Activated CD4-positive, alpha-beta memory T cell treated with anti-CD3 and anti-CD28 coated beads, Interleukin-2, amount 10 ng/mL, durations not matched to agents 7 days and 5 days (primary cell): ENCODE data around the gene HIVEP3. TPM values are rescaled to one million over a fixed set of nuclear protein-coding genes. Genes with fewer than 3 reads are reported as not detected.

Source experiments
- CTCF ChIA-PET: fragments of 350-600 bp; sonication (Branson Sonifier 250); formaldehyde crosslinking; loops from one replicate; lab custom pipeline; 2021; ENCODE audit warnings: antibody characterized with exemption, inconsistent platforms; lab: Charles Lee
- POLR2A ChIA-PET: fragments of 350-600 bp; sonication (Branson Sonifier 250); formaldehyde crosslinking; loops from one replicate; lab custom pipeline; 2021; ENCODE audit warnings: antibody characterized with exemption; lab: Charles Lee
- DNase-seq: peaks from one replicate; pipeline ENCODE4 v3.0.0-alpha.2; 2020
- H3K27ac Mint-ChIP-seq: one replicate; pipeline ENCODE4 v1.8.0; 2021; ENCODE audit warnings: mild to moderate bottlenecking, mixed read lengths
- H3K27me3 Mint-ChIP-seq: one replicate; pipeline ENCODE4 v1.8.0; 2021; ENCODE audit warnings: mixed read lengths
- H3K36me3 Mint-ChIP-seq: one replicate; pipeline ENCODE4 v1.8.0; 2021; ENCODE audit warnings: low read depth, mixed read lengths
- H3K4me1 Mint-ChIP-seq: one replicate; pipeline ENCODE4 v1.8.0; 2021; ENCODE audit warnings: mixed read lengths
- H3K4me3 Mint-ChIP-seq: one replicate; pipeline ENCODE4 v1.8.0; 2021; ENCODE audit warnings: mild to moderate bottlenecking, mixed read lengths
- H3K9me3 Mint-ChIP-seq: one replicate; pipeline ENCODE4 v1.8.0; 2021; ENCODE audit warnings: mixed read lengths
- total RNA-seq, 2 experiments: library from RNA; stranded (reverse); gene quantifications; one replicate each; pipeline ENCODE4 v1.2.3, GENCODE V29; 2021

Gene HIVEP3
- total RNA-seq, 2 experiments from 2014 or later: 27.8 to 28.8 TPM

DNA sequence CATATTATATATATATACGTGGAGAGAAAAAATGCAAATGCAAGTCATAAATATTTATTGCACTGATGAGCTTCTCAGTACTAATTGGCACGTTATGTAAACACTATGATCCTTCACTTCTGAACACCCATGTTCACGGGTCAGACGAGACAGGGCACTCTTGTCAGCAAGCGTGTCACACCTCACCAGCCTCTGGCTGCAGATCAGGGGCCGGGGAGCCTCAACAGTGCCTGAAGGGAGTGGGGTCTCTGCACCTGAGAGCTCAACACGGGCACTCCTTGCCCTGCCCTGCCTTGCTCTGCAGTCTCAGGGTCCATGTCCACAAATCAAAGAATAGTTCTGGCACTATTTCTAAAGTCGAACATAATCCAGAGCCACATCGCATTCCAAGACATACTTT is 409 bp upstream of the HIVEP3 start:
- Mint-ChIP-seq H3K4me1 (peaks cover 64% of the 10 kb centered on the region), H3K4me3 (peak overlapping the region; percentile 93), H3K27ac (peak overlapping the region; percentile 93), H3K36me3 (peaks cover 2% of the 10 kb centered on the region), H3K27me3 (no peaks in the 10 kb centered on the region), H3K9me3 (peaks cover 2% of the 10 kb centered on the region)
- no peak for DNase-seq
- ChIA-PET POLR2A (interaction anchor here (0.7 to 9.7 kb wide), 14 partner anchors 8 to 346 kb away, joined by 3 to 231 read pairs (median 8); no protein-coding TSS in a partner anchor), CTCF (interaction anchor here (1.4 to 6.0 kb wide), 7 partner anchors 20 to 345 kb away, joined by 4 to 72 read pairs (median 7); no protein-coding TSS in a partner anchor)

DNA sequence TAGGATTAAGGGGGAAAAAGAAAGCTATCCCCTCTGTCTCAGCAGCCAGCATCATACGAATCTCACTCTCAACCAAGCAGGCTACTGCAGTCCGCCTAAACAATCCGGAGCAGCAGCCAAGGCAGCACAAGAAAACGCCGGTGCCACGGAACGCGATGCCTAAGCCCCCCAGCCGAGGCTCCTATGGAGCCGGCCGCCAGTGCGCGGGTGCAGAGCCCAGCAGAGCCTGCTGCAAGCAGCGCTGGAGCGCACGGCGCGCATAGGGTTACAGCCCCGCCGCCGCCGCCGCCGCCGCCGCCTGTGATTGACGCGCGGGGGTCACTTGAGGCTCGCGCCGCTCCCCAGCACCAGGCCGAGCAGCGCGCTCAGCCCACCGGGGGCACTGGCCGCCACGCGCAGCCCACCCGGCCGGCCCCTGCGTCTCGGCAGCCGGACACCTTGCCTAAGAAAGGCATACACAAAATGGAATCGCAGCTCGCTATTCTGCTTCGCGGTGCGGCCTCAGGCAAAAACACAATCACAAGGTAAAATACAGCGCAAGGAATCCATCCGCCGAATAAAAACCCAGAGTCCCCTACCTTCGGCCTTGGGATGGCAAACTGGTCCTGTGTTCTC is 780 bp downstream of the HIVEP3 start:
- peak; percentile 54 for DNase-seq
- Mint-ChIP-seq H3K4me3 (peak overlapping the region; percentile 93), H3K27me3 (no peaks in the 10 kb centered on the region), H3K36me3 (peaks cover 8% of the 10 kb centered on the region), H3K9me3 (no peaks in the 10 kb centered on the region), H3K27ac (peak overlapping the region; percentile 93), H3K4me1 (peaks cover 76% of the 10 kb centered on the region)
- POLR2A ChIA-PET: interaction anchor here (0.6 to 9.7 kb wide), 8 partner anchors 9 to 255 kb away, joined by 3 to 231 read pairs (median 22); no protein-coding TSS in a partner anchor
- CTCF ChIA-PET: interaction anchor here (3.9 to 6.0 kb wide), 2 partner anchors 18 to 26 kb away, joined by 15 to 72 read pairs; no protein-coding TSS in a partner anchor

DNA sequence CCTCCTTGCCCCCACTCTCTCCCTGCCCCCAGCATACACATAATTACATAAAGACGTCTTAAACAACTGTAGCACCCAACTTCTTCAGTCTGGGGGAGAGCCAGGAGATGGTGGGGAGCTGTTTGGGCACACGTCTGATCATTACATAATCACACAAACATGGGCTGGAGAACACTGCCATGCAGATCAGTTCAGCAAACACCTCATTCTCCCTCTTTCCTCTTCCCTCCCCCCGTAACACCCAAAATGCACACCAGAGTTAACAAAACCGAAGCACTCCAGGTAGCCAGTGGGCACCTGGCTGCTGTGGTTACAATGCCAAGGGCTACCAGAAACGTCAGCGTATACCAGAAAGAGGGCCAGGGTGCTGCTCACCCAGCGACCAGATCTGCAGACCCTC is 1.6 kb downstream of the HIVEP3 start:
- H3K9me3 Mint-ChIP-seq: no peaks in the 10 kb centered on the region
- H3K27me3 Mint-ChIP-seq: no peaks in the 10 kb centered on the region
- H3K27ac Mint-ChIP-seq: peak overlapping the region; percentile 91
- H3K4me1 Mint-ChIP-seq: peaks cover 84% of the 10 kb centered on the region
- ChIA-PET POLR2A (interaction anchor here (0.6 to 9.7 kb wide), 7 partner anchors 10 to 254 kb away, joined by 3 to 231 read pairs (median 25); no protein-coding TSS in a partner anchor), CTCF (interaction anchor here (3.9 to 6.0 kb wide), 2 partner anchors 18 to 25 kb away, joined by 15 to 72 read pairs; no protein-coding TSS in a partner anchor)
- peak overlapping the region; percentile 93 for H3K4me3 Mint-ChIP-seq
- DNase-seq: no peak
- H3K36me3 Mint-ChIP-seq: peaks cover 15% of the 10 kb centered on the region

DNA sequence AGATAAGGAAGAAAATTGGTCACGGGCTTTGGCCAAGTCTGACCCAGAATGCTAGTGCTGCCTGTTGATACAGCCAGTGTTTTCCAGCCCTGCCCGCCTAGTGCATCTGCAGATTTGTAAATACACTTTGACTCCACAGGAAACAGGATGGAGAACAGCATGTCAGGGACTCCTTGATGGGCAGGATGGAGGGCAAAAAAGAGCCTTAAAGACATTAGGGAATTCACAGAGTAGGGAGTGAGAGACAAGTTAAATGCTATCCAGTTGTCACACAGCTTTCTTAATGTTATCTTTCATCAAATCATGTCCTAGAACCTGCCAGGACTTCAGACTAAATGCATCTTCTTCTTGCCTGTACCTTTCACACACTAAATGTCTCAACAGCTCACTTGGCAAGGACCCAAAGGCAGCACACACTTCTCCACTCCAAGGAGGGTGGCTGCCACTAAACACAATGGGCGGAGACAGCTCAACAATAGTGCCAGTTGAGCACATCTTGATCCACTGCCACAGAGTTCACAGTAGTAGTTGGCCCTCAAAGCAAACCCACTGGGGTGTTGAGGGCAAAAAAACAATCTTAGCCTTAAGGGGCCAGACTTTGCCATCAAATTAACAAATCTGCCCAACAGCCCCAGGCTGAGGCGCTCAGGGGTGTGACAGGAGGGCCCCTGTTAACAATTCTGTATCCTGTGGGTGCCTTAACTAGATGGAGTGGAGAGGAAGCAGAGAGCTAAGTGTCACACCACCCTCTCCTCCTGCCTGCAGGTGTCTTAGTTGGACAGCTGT is 2.7 kb downstream of the HIVEP3 start:
- H3K27ac Mint-ChIP-seq: peak overlapping the region; percentile 91
- ChIA-PET POLR2A (interaction anchor here (0.9 to 9.7 kb wide), 6 partner anchors 10 to 124 kb away, joined by 3 to 231 read pairs (median 34); no protein-coding TSS in a partner anchor), CTCF (interaction anchor here (1.7 to 6.0 kb wide), 3 partner anchors 17 to 257 kb away, joined by 3 to 72 read pairs (median 15); no protein-coding TSS in a partner anchor)
- peak; percentile 53 for DNase-seq
- H3K27me3 Mint-ChIP-seq: no peaks in the 10 kb centered on the region
- H3K36me3 Mint-ChIP-seq: peaks cover 20% of the 10 kb centered on the region
- peaks cover 88% of the 10 kb centered on the region for H3K4me1 Mint-ChIP-seq
- peaks cover 1% of the 10 kb centered on the region for H3K9me3 Mint-ChIP-seq
- peak overlapping the region; percentile 93 for H3K4me3 Mint-ChIP-seq

DNA sequence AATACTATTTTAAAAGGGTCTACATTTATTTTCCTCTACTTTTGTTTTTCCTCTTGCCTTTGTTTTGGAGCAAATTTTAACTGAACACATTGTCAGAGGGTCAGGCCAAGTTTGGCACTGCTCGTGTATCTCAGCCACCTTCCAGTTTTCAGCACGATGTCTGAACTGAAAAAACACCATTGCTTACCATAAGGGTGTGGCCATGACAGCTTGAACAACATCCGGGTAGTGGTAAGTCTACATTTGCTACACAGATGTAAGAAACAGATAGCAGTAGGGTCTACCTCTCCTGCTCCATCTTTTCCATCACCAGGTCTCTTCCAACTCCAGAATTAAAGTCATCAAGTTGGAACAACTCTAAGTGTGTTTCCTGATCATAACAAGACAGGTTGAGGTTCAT is 4.2 kb downstream of the HIVEP3 start:
- Mint-ChIP-seq H3K9me3 (peaks cover 4% of the 10 kb centered on the region), H3K36me3 (peaks cover 24% of the 10 kb centered on the region), H3K27ac (peak overlapping the region; percentile 91), H3K4me1 (peaks cover 76% of the 10 kb centered on the region), H3K4me3 (peak overlapping the region; percentile 26), H3K27me3 (no peaks in the 10 kb centered on the region)
- peak; percentile 54 for DNase-seq
- ChIA-PET CTCF (interaction anchor here (0.5 to 1.2 kb wide), 2 partner anchors 22 to 1051 kb away, joined by 5 read pairs; no protein-coding TSS in a partner anchor), POLR2A (interaction anchor here (7.9 to 9.7 kb wide), 3 partner anchors 9 to 21 kb away, joined by 64 to 231 read pairs (median 103); no protein-coding TSS in a partner anchor)

GRCh38 chr1:41913014-41913413 is 5.7 kb downstream of the HIVEP3 start:
- H3K4me1 Mint-ChIP-seq: peaks cover 72% of the 10 kb centered on the region
- CTCF ChIA-PET: interaction anchor here (1.2 kb wide), 1 partner anchor 21 kb away, joined by 5 read pairs; no protein-coding TSS in a partner anchor
- H3K9me3 Mint-ChIP-seq: peaks cover 10% of the 10 kb centered on the region
- DNase-seq: no peak
- H3K4me3 Mint-ChIP-seq: no peak overlapping the region
- POLR2A ChIA-PET: interaction anchor here (0.7 to 9.7 kb wide), 5 partner anchors 7 to 19 kb away, joined by 3 to 231 read pairs (median 64); no protein-coding TSS in a partner anchor
- peak overlapping the region; percentile 27 for H3K27ac Mint-ChIP-seq
- no peaks in the 10 kb centered on the region for H3K27me3 Mint-ChIP-seq
- H3K36me3 Mint-ChIP-seq: peaks cover 34% of the 10 kb centered on the region

DNA sequence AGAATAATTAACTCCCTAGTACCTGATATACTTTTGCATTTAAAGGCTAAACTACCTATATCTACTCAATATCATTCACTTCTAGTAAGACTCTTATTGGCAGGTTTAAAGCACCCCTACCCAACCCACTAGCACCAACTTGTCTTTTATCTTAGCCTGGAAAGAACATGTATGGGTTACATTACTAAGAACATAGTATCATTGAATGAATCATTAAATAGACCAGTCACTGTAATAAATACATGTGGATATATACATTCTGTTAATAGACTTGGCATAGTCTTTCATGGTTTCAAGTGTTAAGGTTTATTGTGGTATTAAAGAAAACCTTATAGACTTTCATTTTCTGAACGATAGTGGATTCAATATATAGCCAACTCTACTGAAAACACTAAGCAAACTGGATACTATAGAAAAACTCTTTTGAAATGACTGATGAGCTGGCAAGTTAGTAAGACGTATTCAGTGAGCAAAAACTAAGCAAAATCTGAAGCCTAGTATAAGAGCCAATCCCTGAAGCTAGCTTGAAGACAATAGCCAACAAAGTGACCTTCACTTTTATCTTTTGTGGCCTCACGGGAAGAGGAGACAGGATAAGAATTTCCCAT is 10.3 kb downstream of the HIVEP3 start:
- POLR2A ChIA-PET: interaction anchor here (1.0 to 9.0 kb wide), 4 partner anchors 9 to 235 kb away, joined by 3 to 103 read pairs (median 4); partner anchors contain the start of gene HIVEP3
- CTCF ChIA-PET: interaction anchor here (0.9 to 4.9 kb wide), 2 partner anchors 17 to 97 kb away, joined by 3 to 14 read pairs; no protein-coding TSS in a partner anchor
- Mint-ChIP-seq H3K9me3 (peaks cover 10% of the 10 kb centered on the region), H3K27me3 (no peaks in the 10 kb centered on the region), H3K4me3 (no peak overlapping the region), H3K4me1 (peaks cover 52% of the 10 kb centered on the region), H3K27ac (no peak overlapping the region), H3K36me3 (peaks cover 31% of the 10 kb centered on the region)
- DNase-seq: no peak

DNA sequence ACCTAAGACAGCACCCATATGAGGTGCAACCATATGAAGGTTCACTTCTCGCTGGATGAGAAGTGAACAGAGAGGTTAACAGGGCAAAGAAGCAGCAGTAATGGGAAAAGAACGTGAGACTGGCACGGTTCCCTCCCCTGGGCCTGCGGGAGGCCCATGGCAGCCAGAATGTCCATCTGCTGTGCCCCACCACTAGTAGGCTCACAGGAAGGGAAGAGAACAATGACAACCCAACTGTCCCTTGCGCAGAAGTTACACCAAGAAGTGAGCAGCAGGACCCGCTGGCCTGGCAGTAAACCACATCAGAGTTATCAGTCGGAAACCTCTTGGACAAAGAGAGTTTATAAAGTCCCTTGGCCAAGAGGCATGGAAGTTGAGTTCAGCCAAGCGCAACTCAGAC is 11.3 kb downstream of the HIVEP3 start:
- DNase-seq: no peak
- H3K9me3 Mint-ChIP-seq: peaks cover 10% of the 10 kb centered on the region
- CTCF ChIA-PET: interaction anchor here (0.9 to 4.9 kb wide), 2 partner anchors 16 to 96 kb away, joined by 3 to 14 read pairs; no protein-coding TSS in a partner anchor
- POLR2A ChIA-PET: interaction anchor here (1.0 to 9.0 kb wide), 2 partner anchors 10 to 234 kb away, joined by 3 to 103 read pairs; partner anchors contain the start of gene HIVEP3
- H3K4me1 Mint-ChIP-seq: peaks cover 52% of the 10 kb centered on the region
- no peak overlapping the region for H3K4me3 Mint-ChIP-seq
- no peaks in the 10 kb centered on the region for H3K27me3 Mint-ChIP-seq
- peaks cover 28% of the 10 kb centered on the region for H3K36me3 Mint-ChIP-seq
- H3K27ac Mint-ChIP-seq: no peak overlapping the region

- ChIA-PET POLR2A (interaction anchor here (1.0 to 9.0 kb wide), 2 partner anchors 10 to 233 kb away, joined by 3 to 103 read pairs; partner anchors contain the start of gene HIVEP3), CTCF (no interaction called here)
- Mint-ChIP-seq H3K9me3 (peaks cover 10% of the 10 kb centered on the region), H3K4me3 (no peak overlapping the region), H3K36me3 (peaks cover 23% of the 10 kb centered on the region), H3K27ac (no peak overlapping the region), H3K27me3 (no peaks in the 10 kb centered on the region), H3K4me1 (peaks cover 52% of the 10 kb centered on the region)
- no peak for DNase-seq
Measured at GRCh38 chr1:41906943-41907342, 11.8 kb downstream of the HIVEP3 start.

DNA sequence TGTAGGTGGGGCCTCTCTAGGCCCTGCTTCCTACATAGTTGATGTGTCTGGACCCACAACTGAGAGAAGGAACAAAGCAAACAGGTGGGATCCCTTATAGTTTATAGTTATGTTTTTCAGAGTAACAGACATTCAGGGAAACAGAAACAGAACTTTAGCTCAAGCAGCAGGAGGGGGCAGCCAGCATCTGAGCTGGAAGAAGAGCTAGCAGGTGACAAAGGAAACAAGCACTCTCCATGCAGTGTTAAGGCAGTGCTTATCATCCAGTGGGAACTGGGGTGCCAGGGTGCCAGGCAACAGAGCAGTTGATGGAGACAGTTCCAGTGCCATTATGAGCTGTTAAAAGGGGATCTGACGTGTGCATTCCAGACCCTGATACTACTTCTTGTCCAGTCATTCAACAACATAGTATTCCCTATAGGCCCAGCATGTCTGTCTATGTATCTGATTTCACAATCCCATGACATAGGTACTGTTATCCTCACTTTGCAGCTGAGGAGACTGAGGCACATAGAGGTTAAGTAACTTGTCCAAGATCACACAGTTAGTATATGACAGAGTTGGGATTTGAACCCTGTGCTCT is 13.5 kb downstream of the HIVEP3 start:
- POLR2A ChIA-PET: interaction anchor here (1.8 to 9.0 kb wide), 2 partner anchors 12 to 14 kb away, joined by 5 to 103 read pairs; partner anchors contain the start of gene HIVEP3
- Mint-ChIP-seq H3K36me3 (peaks cover 14% of the 10 kb centered on the region), H3K9me3 (peaks cover 6% of the 10 kb centered on the region), H3K4me1 (peaks cover 66% of the 10 kb centered on the region), H3K27ac (no peak overlapping the region), H3K4me3 (no peak overlapping the region), H3K27me3 (no peaks in the 10 kb centered on the region)
- DNase-seq: no peak
- CTCF ChIA-PET: interaction anchor here (0.6 to 1.0 kb wide), 2 partner anchors 14 to 19 kb away, joined by 3 to 4 read pairs; no protein-coding TSS in a partner anchor

- ChIA-PET POLR2A (interaction anchor here (1.1 to 9.0 kb wide), 4 partner anchors 9 to 14 kb away, joined by 3 to 103 read pairs (median 8); partner anchors contain the start of gene HIVEP3), CTCF (interaction anchor here (1.1 to 2.5 kb wide), 3 partner anchors 10 to 387 kb away, joined by 3 to 12 read pairs (median 3); no protein-coding TSS in a partner anchor)
- H3K27me3 Mint-ChIP-seq: no peaks in the 10 kb centered on the region
- DNase-seq: no peak
- no peaks in the 10 kb centered on the region for H3K9me3 Mint-ChIP-seq
- peak overlapping the region; percentile 78 for H3K27ac Mint-ChIP-seq
- peak overlapping the region; percentile 36 for H3K4me3 Mint-ChIP-seq
- H3K4me1 Mint-ChIP-seq: peaks cover 76% of the 10 kb centered on the region
- peaks cover 3% of the 10 kb centered on the region for H3K36me3 Mint-ChIP-seq
Measured at GRCh38 chr1:41902664-41903063, 16.1 kb downstream of the HIVEP3 start.
